Activated naive CD4-positive, alpha-beta T cell treated with anti-CD3 and anti-CD28 coated beads, Interleukin-2, amount 50 U/mL, for 24 hours (primary cell): ENCODE data around the gene MORN1.

Experiments used
- H3K27ac Mint-ChIP-seq: one replicate; pipeline ENCODE4 v1.8.0; 2021; ENCODE audit warnings: mild to moderate bottlenecking, mixed read lengths
- H3K27me3 Mint-ChIP-seq: one replicate; pipeline ENCODE4 v1.8.0; 2021; ENCODE audit warnings: mixed read lengths
- H3K36me3 Mint-ChIP-seq: one replicate; pipeline ENCODE4 v1.8.0; 2021; ENCODE audit warnings: mixed read lengths
- H3K4me1 Mint-ChIP-seq: one replicate; pipeline ENCODE4 v1.8.0; 2021; ENCODE audit warnings: mixed read lengths
- H3K4me3 Mint-ChIP-seq: one replicate; pipeline ENCODE4 v1.8.0; 2021; ENCODE audit warnings: mild to moderate bottlenecking, mixed read lengths
- H3K9me3 Mint-ChIP-seq: one replicate; pipeline ENCODE4 v1.8.0; 2021; ENCODE audit warnings: mixed read lengths

Gene MORN1

GRCh38 chr1:2358651-2359640 is 32.4 kb downstream of the MORN1 start:
- Mint-ChIP-seq H3K36me3 (peaks cover 8% of the 10 kb centered on the region), H3K4me1 (no peaks in the 10 kb centered on the region), H3K9me3 (no peaks in the 10 kb centered on the region), H3K27me3 (no peaks in the 10 kb centered on the region), H3K27ac (no peak overlapping the region), H3K4me3 (no peak overlapping the region)

GRCh38 chr1:2358072-2358471 is 33.3 kb downstream of the MORN1 start:
- H3K27ac Mint-ChIP-seq, result no peak overlapping the region
- H3K27me3 Mint-ChIP-seq, result no peaks in the 10 kb centered on the region
- no peaks in the 10 kb centered on the region for H3K4me1 Mint-ChIP-seq
- H3K36me3 Mint-ChIP-seq, result peaks cover 5% of the 10 kb centered on the region
- H3K4me3 Mint-ChIP-seq, result no peak overlapping the region
- H3K9me3 Mint-ChIP-seq, result no peaks in the 10 kb centered on the region

- Mint-ChIP-seq H3K36me3 (peaks cover 4% of the 10 kb centered on the region), H3K4me3 (no peak overlapping the region), H3K4me1 (no peaks in the 10 kb centered on the region), H3K27me3 (no peaks in the 10 kb centered on the region), H3K9me3 (no peaks in the 10 kb centered on the region), H3K27ac (no peak overlapping the region)
Measured at GRCh38 chr1:2356911-2357845, 34.2 kb downstream of the MORN1 start.

GRCh38 chr1:2356401-2356800 is 35.0 kb downstream of the MORN1 start:
- H3K4me1 Mint-ChIP-seq, result no peaks in the 10 kb centered on the region
- no peaks in the 10 kb centered on the region for H3K27me3 Mint-ChIP-seq
- H3K27ac Mint-ChIP-seq, result no peak overlapping the region
- no peak overlapping the region for H3K4me3 Mint-ChIP-seq
- H3K9me3 Mint-ChIP-seq, result no peaks in the 10 kb centered on the region
- peaks cover 2% of the 10 kb centered on the region for H3K36me3 Mint-ChIP-seq

- no peaks in the 10 kb centered on the region for H3K27me3 Mint-ChIP-seq
- no peak overlapping the region for H3K4me3 Mint-ChIP-seq
- peaks cover 2% of the 10 kb centered on the region for H3K36me3 Mint-ChIP-seq
- no peaks in the 10 kb centered on the region for H3K9me3 Mint-ChIP-seq
- no peaks in the 10 kb centered on the region for H3K4me1 Mint-ChIP-seq
- no peak overlapping the region for H3K27ac Mint-ChIP-seq
Measured at GRCh38 chr1:2355373-2356261, 35.7 kb downstream of the MORN1 start.

- Mint-ChIP-seq H3K4me1 (no peaks in the 10 kb centered on the region), H3K36me3 (no peaks in the 10 kb centered on the region), H3K9me3 (no peaks in the 10 kb centered on the region), H3K27ac (no peak overlapping the region), H3K27me3 (no peaks in the 10 kb centered on the region), H3K4me3 (no peak overlapping the region)
Measured at GRCh38 chr1:2354511-2355372, 36.6 kb downstream of the MORN1 start.

GRCh38 chr1:2353551-2354438 is 37.6 kb downstream of the MORN1 start:
- Mint-ChIP-seq H3K4me1 (no peaks in the 10 kb centered on the region), H3K4me3 (no peak overlapping the region), H3K9me3 (no peaks in the 10 kb centered on the region), H3K36me3 (no peaks in the 10 kb centered on the region), H3K27me3 (no peaks in the 10 kb centered on the region), H3K27ac (no peak overlapping the region)

GRCh38 chr1:2352897-2353550 is 38.3 kb downstream of the MORN1 start:
- no peaks in the 10 kb centered on the region for H3K4me1 Mint-ChIP-seq
- no peaks in the 10 kb centered on the region for H3K27me3 Mint-ChIP-seq
- no peaks in the 10 kb centered on the region for H3K36me3 Mint-ChIP-seq
- no peak overlapping the region for H3K4me3 Mint-ChIP-seq
- no peaks in the 10 kb centered on the region for H3K9me3 Mint-ChIP-seq
- H3K27ac Mint-ChIP-seq, result no peak overlapping the region

GRCh38 chr1:2352341-2352896 is 38.9 kb downstream of the MORN1 start:
- H3K4me1 Mint-ChIP-seq, result no peaks in the 10 kb centered on the region
- no peaks in the 10 kb centered on the region for H3K9me3 Mint-ChIP-seq
- H3K36me3 Mint-ChIP-seq, result no peaks in the 10 kb centered on the region
- no peak overlapping the region for H3K27ac Mint-ChIP-seq
- H3K27me3 Mint-ChIP-seq, result no peaks in the 10 kb centered on the region
- H3K4me3 Mint-ChIP-seq, result no peak overlapping the region

- Mint-ChIP-seq H3K27me3 (no peaks in the 10 kb centered on the region), H3K4me3 (no peak overlapping the region), H3K36me3 (no peaks in the 10 kb centered on the region), H3K27ac (no peak overlapping the region), H3K4me1 (no peaks in the 10 kb centered on the region), H3K9me3 (no peaks in the 10 kb centered on the region)
Measured at GRCh38 chr1:2351723-2352122, 39.6 kb downstream of the MORN1 start.

- no peaks in the 10 kb centered on the region for H3K9me3 Mint-ChIP-seq
- H3K27ac Mint-ChIP-seq, result no peak overlapping the region
- H3K4me3 Mint-ChIP-seq, result no peak overlapping the region
- H3K36me3 Mint-ChIP-seq, result no peaks in the 10 kb centered on the region
- no peaks in the 10 kb centered on the region for H3K27me3 Mint-ChIP-seq
- H3K4me1 Mint-ChIP-seq, result no peaks in the 10 kb centered on the region
Measured at GRCh38 chr1:2350911-2351655, 40.3 kb downstream of the MORN1 start.

GRCh38 chr1:2350501-2350900 is 40.9 kb downstream of the MORN1 start:
- no peaks in the 10 kb centered on the region for H3K9me3 Mint-ChIP-seq
- H3K4me1 Mint-ChIP-seq, result no peaks in the 10 kb centered on the region
- H3K27me3 Mint-ChIP-seq, result no peaks in the 10 kb centered on the region
- no peak overlapping the region for H3K27ac Mint-ChIP-seq
- H3K4me3 Mint-ChIP-seq, result no peak overlapping the region
- no peaks in the 10 kb centered on the region for H3K36me3 Mint-ChIP-seq
